Esophagus muscularis mucosa (tissue), 4 donors: ENCODE results near the gene RMND5A. TPM values are rescaled to one million over a fixed set of nuclear protein-coding genes. Genes with fewer than 3 reads are reported as not detected.

Experiments used
- DNase-seq: peaks from one replicate; pipeline ENCODE4 v3.0.0-alpha.2; 2017; ENCODE audit errors: extremely low spot score
- H3K27ac ChIP-seq, 4 donors: fragments of 200-600 bp; sonication (generic); replicated peaks in 1 of 4; 1 replicate in 3 of 4; 2 replicates in 1 of 4; pipeline ENCODE4 v1.5.1; 2016 to 2019; ENCODE audit warnings: mild to moderate bottlenecking in 1 of 4
- H3K27me3 ChIP-seq, 4 donors: fragments of 200-600 bp; sonication (generic); one replicate each; pipeline versions ENCODE4 v1.5.1 to v1.6.0; 2016 to 2019
- H3K36me3 ChIP-seq, 4 donors: fragments of 200-600 bp; sonication (generic); one replicate each; pipeline ENCODE4 v1.5.1; 2016 to 2019
- H3K4me1 ChIP-seq, 4 donors: fragments of 200-600 bp; sonication (generic); one replicate each; pipeline ENCODE4 v1.5.1; 2016 to 2019
- H3K4me3 ChIP-seq, 4 donors: fragments of 200-600 bp; sonication (generic); 1 replicate in 2 of 4; 2 replicates in 2 of 4; pipeline ENCODE4 v1.5.1; 2016 to 2019; ENCODE audit warnings: mild to moderate bottlenecking in 4 of 4, moderate library complexity in 1 of 4
- H3K9me3 ChIP-seq, 4 donors: fragments of 200-600 bp; sonication (generic); 1 replicate in 3 of 4; 2 replicates in 1 of 4; pipeline ENCODE4 v1.5.1; 2016 to 2019
- EP300 ChIP-seq: sonication (generic); formaldehyde crosslinking; IDR thresholded peaks from one replicate; pipeline ENCODE4 v1.6.1; 2017; ENCODE audit warnings: antibody characterized with exemption
- POLR2A ChIP-seq: fragments of 450-650 bp; IDR thresholded peaks from one replicate; pipeline ENCODE4 v1.6.1; 2017; ENCODE audit warnings: antibody characterized with exemption, moderate library complexity, mild to moderate bottlenecking, low read depth
- POLR2AphosphoS5 ChIP-seq, 2 donors: sonication (generic); formaldehyde crosslinking; IDR thresholded peaks; one replicate each; pipeline ENCODE4 v1.6.1; 2017; ENCODE audit warnings: antibody characterized with exemption in 2 of 2
- WGBS: methylation state at CpG from one replicate; pipeline ENCODE4 v1.1.5; 2018; 5-methylcytosine and 5-hydroxymethylcytosine counted together
- intact Hi-C: fragments of 100-400 bp; cut with DNase I; formaldehyde crosslinking; loops from one replicate; pipeline ENCODE4 v1.15.1; 2023
- total RNA-seq, 4 donors: library from RNA; depleted of rRNA; stranded (reverse); fragments of >200 nt; gene quantifications; one replicate each; pipeline versions ENCODE4 v1.1.0 to v1.2.1, GENCODE V29; 2016
- TF ChIP-seq, protein P1 (sequence below), 3 experiments: fragments of 200-600 bp in 2 of 3; fragments of 450-650 bp in 1 of 3; sonication (generic) in 2 of 3; IDR thresholded peaks; one replicate each; pipeline ENCODE4 v1.5.1; 2017 to 2019; ENCODE audit warnings: antibody characterized with exemption in 3 of 3, mild to moderate bottlenecking in 2 of 3, moderate library complexity in 1 of 3

Gene RMND5A
- total RNA-seq, 4 donors from 2014 or later = 42.1 to 85.1 (median 49.8) TPM

- H3K27ac ChIP-seq = no peak overlapping the region
- peaks cover 0 to 8% (median 5%) of the 10 kb centered on the region in 4 donors for H3K27me3 ChIP-seq
- H3K4me1 ChIP-seq = peaks cover 5 to 9% (median 6%) of the 10 kb centered on the region in 4 donors
- H3K4me3 ChIP-seq = no peak overlapping the region
- no peak for DNase-seq
- intact Hi-C loops = no loop called here
- no peaks in the 10 kb centered on the region for H3K9me3 ChIP-seq
- TF ChIP-seq, protein P1, sequence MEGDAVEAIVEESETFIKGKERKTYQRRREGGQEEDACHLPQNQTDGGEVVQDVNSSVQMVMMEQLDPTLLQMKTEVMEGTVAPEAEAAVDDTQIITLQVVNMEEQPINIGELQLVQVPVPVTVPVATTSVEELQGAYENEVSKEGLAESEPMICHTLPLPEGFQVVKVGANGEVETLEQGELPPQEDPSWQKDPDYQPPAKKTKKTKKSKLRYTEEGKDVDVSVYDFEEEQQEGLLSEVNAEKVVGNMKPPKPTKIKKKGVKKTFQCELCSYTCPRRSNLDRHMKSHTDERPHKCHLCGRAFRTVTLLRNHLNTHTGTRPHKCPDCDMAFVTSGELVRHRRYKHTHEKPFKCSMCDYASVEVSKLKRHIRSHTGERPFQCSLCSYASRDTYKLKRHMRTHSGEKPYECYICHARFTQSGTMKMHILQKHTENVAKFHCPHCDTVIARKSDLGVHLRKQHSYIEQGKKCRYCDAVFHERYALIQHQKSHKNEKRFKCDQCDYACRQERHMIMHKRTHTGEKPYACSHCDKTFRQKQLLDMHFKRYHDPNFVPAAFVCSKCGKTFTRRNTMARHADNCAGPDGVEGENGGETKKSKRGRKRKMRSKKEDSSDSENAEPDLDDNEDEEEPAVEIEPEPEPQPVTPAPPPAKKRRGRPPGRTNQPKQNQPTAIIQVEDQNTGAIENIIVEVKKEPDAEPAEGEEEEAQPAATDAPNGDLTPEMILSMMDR (IDR thresholded peaks at IDR 0.05) = no peak
- no peak for TF ChIP-seq EP300
- TF ChIP-seq POLR2AphosphoS5 (IDR thresholded peaks at IDR 0.05) = no peak
- TF ChIP-seq POLR2A = no peak
- 87% methylated on average over 8 of the region's 8 CpGs for WGBS
- H3K36me3 ChIP-seq = no peaks in the 10 kb centered on the region
These were observed 63.7 kb downstream of the RMND5A start for GRCh38 chr2:86783615-86784339.

- WGBS = 98% methylated on average over 9 of the region's 9 CpGs
- intact Hi-C loops = no loop called here
- Histone ChIP-seq H3K4me1 (peaks cover 22 to 26% (median 23%) of the 10 kb centered on the region in 4 donors), H3K4me3 (no peak overlapping the region), H3K27me3 (peaks cover 4 to 25% (median 21%) of the 10 kb centered on the region in 4 donors), H3K27ac (no peak overlapping the region), H3K9me3 (no peaks in the 10 kb centered on the region), H3K36me3 (no peaks in the 10 kb centered on the region)
- TF ChIP-seq EP300 (no peak), POLR2AphosphoS5 (IDR thresholded peaks at IDR 0.05) (no peak), POLR2A (no peak)
- TF ChIP-seq, protein P1 (IDR thresholded peaks at IDR 0.05) = no peak
- no peak for DNase-seq
These were observed 65.4 kb downstream of the RMND5A start for GRCh38 chr2:86785456-86785855.

- Histone ChIP-seq H3K27ac (no peak overlapping the region), H3K9me3 (no peaks in the 10 kb centered on the region), H3K36me3 (no peaks in the 10 kb centered on the region), H3K27me3 (peaks cover 9 to 31% (median 28%) of the 10 kb centered on the region in 4 donors), H3K4me1 (peaks cover 27 to 32% (median 29%) of the 10 kb centered on the region in 4 donors), H3K4me3 (no peak overlapping the region)
- TF ChIP-seq, protein P1 (IDR thresholded peaks at IDR 0.05) = no peak
- TF ChIP-seq POLR2A (no peak), POLR2AphosphoS5 (IDR thresholded peaks at IDR 0.05) (no peak), EP300 (no peak)
- DNase-seq = no peak
- intact Hi-C loops = no loop called here
- WGBS = 62% methylated on average over 10 of the region's 10 CpGs
These were observed 66.0 kb downstream of the RMND5A start for GRCh38 chr2:86786001-86786536.

DNA sequence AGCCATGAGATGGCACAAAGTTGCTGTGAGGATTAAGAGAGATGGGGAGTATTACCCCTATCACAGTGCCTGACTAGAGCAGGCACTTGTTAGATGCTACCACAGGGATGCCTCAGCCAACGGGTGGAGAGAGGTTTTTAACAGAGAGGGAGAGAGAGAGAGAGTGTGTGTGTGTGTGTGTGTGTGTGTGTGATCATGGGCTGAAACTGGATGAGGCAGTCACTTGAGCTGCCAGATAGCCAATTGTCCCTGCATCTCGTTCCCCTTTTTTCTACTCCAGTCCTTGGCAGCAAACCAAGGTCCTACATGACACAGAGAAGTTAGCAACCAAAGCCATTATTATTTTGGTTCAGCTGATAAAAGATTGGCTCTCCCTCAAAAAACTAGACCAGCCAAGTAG lies 67.6 kb downstream of the RMND5A start:
- 19% methylated on average over 2 of the region's 2 CpGs for whole genome bisulfite sequencing
- H3K4me1 ChIP-seq = peaks cover 27 to 38% (median 35%) of the 10 kb centered on the region in 4 donors
- DNase-seq = peak; percentile 60
- intact Hi-C loops = no loop called here
- no peak overlapping the region for H3K27ac ChIP-seq
- H3K36me3 ChIP-seq = no peaks in the 10 kb centered on the region
- no peak overlapping the region for H3K4me3 ChIP-seq
- peaks cover 9 to 48% (median 43%) of the 10 kb centered on the region in 4 donors for H3K27me3 ChIP-seq
- TF ChIP-seq POLR2AphosphoS5 (IDR thresholded peaks at IDR 0.05) = no peak
- no peak for TF ChIP-seq EP300
- TF ChIP-seq POLR2A = no peak
- TF ChIP-seq, protein P1 (IDR thresholded peaks at IDR 0.05) = no peak
- no peaks in the 10 kb centered on the region for H3K9me3 ChIP-seq
